HG02798 (cell line): ENCODE measurements around the gene SLC5A10.
"Not testable (repeated sequence)": the region's sequence is repeated elsewhere in the genome, so short reads cannot be mapped to it uniquely, and the experiment has no call there.

Experiments used
- ATAC-seq: cut with Tn5 transposase; IDR thresholded peaks from one replicate; pipeline ENCODE4 v1.9.1; 2021; ENCODE audit warnings: mild to moderate bottlenecking; ENCODE audit not compliant: unreplicated experiment, poor library complexity

Gene SLC5A10

DNA sequence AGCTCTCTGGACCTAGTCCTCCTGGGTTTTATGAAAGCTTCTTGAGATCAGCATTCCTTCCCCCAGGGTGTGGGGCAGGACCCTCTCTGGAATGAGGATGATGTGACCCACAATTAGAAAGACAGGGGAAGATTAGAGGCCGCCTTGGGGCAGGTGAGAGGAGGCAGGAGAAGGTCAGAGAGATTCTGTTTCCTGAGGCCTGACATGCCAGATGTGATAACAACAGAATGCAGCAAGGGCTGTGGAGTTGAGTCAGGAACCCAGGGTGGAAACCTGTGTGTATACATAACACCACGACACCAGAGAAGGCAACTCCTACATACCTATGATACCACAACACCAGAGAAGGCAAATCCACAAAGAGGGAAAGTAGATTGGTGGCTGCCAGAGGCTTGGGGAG, 5.4 kb upstream of the SLC5A10 start:
- ATAC-seq: no peak

DNA sequence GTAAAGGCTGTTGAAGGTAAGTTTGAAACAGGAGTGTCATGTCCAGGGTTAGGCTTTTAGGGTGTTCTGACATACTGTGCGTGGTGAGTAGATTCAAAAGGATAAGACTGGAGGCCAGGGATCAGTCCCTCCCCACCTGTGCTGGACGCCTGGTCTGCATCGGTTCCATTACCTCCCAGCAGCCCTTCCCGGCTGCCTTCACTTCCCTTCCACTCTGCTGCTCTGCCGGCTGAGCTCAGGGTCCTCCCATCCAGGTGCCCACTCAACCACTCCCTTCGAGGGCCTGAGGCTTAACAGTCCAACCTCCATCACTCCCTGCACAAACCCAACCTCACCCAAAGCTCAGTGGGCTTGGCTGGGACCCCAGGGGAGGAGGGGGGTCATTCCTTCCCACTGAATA, 4.1 kb upstream of the SLC5A10 start:
- no peak for ATAC-seq

DNA sequence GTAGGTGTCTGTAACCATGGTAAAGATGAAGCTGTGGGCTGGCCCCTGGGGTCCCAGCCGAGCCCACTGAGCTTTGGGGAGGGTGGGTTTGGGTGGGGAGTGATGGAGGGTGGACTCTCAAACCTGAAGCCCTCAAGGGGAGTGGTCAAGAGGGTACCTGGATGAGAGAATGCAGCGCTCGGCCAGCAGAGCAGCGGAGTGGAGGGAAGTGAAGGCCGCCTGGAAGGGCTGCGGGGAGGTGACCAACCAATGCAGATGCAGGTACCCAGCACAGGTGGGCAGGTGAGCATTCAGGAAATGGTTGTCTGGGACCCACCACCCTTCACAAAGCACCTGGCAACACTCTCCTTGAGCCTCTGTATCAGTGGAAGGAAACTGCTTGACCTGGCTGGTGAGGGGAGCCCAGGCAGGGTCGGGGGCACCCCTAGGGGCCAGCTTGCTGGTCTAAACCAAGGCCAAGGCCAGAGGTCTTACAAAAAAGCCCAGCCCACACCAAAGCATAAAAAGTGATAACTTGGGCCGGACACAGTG, 3.4 kb upstream of the SLC5A10 start:
- ATAC-seq: no peak

DNA sequence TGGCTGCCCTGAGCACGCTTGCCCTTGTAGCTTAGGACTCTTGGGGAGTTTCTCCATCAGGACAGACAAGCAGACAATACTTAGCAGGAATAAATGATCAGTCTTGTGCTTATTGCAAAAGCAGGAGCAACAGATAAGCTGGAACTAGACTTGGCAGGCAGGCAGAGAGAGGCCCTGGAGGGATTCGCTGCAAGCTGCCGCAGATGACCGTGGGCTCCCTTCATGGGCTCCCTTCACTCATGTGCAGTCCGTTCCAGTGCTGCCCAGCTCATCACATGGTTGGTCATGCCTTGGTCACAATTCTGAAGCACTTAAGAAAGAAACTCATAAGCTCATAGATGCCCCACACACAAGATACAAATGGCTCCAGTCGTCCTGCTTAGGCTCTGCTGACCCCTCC, 2.4 kb upstream of the SLC5A10 start:
- no peak for ATAC-seq

DNA sequence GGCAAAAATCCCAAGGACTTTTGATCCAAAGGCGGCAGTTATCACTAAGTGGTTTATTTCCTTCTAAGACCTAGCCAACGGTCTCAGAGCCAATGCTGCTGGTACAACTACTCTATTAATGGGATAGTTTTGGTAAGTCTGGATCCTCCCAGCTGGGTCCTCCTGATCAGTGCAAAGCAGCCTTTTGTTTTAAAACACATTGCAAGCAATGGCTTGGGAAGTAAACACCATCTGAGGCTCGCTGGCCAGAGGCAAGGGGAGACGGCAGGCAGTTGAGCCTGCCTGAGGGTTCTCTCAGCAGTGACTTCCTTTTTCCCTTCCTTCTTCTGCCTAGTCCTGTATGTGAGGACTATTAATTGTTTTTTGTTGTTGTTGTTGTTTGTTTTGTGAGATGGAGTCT, 1.6 kb upstream of the SLC5A10 start:
- ATAC-seq: no peak

DNA sequence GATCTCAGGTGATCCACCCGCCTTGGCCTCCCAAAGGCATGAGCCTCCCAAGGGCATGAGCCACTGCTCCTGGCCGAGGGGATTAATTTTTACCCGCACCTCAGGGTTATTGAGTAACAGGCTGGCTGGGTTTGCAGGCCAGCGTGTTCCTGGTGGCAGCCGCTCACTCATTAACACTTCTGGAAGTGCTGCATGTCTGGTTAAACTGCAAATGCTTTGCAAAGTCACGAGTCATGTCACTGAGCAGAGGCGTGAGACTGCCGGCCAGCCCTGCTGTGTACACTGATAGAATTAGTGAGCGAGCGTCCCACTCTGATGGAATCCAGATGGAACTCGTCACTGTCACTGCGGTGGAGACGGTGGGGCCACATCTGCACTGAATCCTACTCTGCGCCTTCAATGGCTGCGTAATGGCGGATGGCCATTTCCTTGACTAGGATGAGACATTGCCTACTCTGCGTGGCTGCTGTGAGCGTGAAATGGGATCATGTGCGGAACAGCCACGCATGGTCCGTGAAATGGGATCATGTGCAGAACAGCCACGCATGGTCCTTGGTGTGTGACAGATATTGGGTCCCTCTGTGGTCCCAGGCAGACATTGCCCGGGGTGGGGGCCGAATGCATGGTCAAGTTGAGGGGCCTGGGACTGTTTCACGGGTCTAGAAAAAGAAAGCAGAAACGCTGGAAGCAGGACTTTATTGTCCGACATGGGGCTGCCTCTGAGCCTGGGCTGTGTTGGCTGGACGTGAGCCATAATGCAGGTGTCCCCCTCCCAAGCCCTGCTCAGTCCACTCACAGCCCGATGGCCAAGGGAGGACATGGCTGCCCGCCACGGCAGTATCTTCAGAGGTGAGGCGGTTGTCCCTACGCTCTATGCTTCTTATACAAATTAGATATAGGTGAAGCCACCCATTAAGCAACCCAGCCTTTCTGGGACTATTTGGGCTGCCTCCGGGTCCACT, 740 bp upstream of the SLC5A10 start:
- no peak for ATAC-seq

DNA sequence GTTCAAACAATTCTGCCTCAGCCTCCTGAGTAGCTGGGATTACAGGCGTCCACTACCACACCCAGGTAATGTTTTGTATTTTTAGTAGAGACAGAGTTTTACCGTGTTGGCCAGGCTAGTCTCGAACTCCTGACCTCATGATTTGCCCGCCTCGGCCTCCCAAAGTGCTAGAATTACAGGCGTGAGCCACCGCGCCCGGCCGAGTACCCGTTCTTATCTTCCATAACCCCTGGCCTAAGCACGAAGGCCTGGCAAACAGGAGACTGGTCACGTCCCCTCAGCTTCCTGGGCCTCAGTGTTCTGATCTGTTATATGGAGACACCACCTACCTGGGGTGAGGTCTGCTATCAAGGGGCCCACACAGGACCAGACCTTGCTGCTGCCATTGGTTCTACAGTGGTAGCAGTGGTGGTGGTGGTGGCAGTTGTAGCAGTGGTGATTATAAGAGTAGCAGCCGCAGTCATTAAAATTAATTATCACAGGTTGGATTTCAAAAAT, 1.3 kb downstream of the SLC5A10 start:
- ATAC-seq: no peak

DNA sequence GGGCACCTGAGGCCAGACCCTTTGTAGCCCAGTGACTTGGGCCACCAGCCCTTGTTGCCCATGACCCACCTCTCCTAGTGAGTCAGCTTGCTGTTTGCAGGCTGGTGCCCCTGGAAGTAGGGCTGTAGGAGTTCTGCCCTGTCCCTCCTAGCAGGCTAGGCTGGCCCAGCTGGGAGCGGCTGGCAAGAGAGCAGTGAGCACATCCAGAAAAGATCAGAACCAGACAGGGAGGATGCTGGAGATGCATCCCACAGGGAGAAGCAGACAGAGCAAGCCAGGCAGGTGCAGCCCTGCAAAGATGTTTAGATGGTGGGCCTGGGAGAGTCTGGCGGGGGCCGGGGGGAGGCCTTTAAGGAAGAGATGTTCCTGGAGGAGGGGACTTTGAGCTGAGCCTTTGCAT, 2.4 kb downstream of the SLC5A10 start:
- ATAC-seq: no peak

DNA sequence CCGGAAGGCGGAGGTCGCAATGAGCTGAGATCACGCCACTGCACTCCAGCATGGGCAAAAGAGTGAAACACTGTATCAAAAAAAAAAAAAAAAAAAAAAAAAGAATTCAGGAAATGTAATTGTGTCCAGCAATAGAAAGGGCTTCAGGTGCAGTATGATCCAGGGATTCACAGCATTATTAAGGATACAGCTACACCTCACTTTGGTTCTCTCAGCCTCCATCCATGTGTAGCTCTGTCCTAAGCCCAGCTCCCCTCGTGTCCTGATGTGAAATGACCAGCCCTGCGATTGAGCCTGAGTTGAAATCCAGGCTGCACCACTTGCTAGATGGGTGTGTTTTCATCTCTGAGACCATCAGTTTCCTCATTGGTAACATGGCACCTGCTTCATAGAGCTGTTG, 3.0 kb downstream of the SLC5A10 start:
- no peak for ATAC-seq

DNA sequence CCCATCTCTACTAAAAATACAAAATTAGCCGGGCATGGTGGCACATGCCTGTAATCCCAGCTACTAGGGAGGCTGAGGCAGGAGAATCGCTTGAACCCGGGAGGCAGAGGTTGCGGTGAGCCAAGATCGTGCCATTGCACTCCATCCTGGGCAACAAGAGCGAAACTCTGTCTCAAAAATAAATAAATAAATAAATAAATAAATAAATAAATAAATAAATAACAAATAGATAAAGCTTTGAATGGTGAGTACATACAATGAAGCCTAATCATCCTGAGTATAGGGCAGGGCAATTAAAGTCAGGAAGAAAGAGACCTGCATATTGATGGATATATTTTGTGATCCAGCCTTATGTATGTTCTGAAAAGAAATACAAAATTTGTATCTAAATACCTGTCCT, 4.1 kb downstream of the SLC5A10 start:
- not testable (repeated sequence) for ATAC-seq

DNA sequence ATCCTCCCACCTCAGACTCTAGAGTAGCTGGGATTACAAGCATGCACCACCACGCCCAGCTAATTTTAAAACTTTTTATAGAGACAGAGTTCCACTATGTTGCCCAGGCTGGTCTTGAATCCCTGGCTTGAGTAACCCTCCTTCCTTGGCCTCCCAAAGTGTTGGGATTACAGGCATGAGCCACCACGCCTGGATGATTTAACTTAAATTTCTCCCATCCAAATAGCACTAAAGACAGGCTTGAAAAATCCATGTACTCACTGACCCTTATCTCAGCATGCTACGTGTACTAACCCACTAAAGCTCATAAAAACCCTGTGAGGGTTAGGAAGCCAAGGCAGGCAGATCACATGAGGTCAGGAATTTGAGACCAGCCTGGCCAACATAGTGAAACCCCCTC, 4.6 kb downstream of the SLC5A10 start:
- no peak for ATAC-seq

DNA sequence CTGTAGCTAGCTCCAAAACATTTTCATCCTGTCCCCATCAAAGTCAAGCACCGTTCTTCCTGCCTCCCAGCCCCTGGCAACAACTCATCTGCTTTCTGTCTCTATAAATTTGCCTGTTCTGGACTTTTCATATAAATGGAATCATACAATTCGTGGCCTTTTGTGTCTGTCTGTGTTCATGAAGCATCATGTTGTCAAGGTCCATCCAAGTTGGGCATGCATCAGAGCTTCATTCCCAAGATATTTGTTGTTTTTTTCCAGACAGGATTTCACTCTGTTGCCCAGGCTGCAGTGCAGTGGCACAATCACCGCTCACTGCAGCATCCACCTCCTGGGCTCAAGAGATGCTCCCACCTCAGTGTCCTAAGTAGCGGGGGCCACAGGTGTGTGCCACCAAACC, 5.9 kb downstream of the SLC5A10 start:
- ATAC-seq: no peak

DNA sequence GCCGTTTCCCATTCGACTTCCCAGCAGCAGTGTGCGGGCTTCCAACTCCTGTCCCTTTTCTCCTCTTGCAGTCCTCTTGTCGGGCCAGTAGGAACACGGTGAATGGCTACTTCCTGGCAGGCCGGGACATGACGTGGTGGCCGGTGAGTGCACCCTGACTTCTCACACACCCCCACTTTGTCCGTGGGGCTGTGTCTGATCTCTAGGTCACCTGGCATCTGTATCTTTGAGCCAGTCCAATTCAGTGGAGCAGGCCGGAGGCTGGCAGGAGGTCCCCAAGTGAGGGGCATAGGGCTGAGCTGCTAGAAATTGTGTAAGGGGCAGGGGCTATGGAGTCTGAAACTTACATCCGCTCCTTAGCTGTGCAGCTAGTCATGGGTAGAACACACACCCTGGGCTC, 6.6 kb downstream of the SLC5A10 start:
- ATAC-seq: no peak

DNA sequence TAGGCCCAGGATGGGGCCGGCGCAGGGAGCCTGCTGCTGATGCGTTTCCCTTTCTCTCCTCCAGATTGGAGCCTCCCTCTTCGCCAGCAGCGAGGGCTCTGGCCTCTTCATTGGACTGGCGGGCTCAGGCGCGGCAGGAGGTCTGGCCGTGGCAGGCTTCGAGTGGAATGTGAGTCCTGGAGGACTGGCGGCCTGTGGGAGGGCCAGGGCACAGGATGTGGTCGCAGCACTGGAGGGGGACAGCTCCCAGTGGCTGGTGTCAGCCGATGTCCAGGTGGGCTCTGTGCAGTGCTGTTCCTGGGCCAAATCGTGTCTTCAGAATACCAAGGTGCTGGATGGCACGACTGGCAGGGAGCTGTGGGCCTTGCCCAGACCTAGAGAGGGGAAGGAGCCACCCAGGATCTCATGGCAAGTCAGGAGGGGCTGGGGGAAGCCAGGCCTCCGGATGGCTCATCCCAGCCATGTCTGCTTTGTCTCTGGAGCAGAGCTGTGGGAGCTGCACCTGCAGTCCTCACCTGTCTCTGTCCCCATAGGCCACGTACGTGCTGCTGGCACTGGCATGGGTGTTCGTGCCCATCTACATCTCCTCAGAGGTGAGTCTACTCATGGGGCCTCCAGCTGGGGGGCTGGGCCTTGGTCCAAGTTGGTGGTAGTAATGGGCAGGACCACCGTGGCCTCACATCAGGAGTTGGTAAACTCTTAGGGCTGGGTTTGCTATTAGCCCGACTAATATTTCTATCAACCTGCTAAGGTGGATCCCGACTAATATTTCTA, 7.3 kb downstream of the SLC5A10 start:
- no peak for ATAC-seq

DNA sequence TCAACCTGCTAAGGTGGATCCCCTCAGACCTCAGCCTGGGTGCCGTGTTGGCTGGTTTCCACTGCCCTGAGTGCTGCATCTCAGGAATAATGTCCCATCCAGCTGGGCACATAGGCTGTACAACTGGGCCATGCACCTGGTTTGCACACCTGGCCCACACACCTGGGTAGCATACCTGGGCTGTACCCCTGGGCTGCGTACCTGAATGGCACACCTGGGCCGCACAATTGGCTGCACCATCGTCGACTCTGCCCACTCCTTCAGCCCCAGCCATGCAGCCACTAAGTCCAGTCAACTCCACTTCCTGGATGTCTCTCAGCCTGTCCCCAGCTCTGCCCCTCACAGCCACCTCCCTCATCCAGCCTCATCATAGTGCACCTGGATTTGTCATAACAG, 7.9 kb downstream of the SLC5A10 start:
- no peak for ATAC-seq

DNA sequence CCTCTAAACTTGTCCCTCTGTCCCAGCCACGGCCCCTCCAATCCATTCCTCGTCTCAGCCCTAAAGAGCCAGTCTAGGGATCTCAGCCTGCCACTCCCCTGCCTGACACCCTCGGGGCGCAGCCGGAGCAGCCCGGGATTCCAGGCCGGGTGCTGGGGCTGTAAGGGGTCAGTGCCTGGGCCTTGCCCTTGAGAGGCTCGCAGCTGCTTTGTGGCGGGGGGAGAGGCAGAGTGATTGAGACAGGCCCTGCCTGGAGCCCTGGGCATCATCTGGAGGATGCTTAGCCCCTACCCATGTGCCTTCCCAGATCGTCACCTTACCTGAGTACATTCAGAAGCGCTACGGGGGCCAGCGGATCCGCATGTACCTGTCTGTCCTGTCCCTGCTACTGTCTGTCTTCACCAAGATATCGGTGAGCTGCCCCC, 8.3 kb downstream of the SLC5A10 start:
- ATAC-seq: no peak

DNA sequence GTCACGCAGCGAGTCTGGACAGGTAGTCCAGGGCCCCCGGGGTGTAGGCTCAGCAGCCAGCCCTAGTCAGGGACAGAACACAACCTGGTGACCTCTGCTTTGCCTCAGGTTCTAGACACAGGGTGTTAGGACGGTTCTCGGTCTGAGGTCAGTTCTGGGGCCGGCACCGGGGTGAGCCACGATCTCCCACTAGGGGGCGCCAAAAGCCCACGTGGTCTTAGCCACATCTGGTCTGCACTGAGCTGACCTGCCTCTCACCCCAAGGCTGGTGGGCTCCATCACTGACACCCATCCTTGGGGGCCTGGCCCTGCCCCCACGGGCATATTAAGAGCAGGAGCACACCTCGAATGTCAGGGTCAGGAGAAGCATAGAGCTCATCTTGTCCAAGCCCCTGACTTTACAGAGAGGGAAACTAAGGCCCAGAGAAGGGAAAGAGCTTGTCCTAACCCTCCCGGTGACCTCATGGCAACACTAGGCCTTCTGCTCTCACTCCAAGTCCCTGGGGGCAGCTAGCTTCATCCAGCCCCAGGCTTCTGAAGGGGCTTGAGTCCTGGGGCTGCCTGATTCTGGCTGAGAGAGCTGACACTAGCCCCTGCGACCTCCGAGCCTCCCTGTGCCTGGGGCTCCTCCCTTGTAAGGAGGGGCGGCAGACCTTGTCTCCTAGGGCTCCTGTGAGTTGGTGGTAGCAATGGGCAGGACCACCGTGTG, 9.0 kb downstream of the SLC5A10 start:
- ATAC-seq: peak; percentile 77

DNA sequence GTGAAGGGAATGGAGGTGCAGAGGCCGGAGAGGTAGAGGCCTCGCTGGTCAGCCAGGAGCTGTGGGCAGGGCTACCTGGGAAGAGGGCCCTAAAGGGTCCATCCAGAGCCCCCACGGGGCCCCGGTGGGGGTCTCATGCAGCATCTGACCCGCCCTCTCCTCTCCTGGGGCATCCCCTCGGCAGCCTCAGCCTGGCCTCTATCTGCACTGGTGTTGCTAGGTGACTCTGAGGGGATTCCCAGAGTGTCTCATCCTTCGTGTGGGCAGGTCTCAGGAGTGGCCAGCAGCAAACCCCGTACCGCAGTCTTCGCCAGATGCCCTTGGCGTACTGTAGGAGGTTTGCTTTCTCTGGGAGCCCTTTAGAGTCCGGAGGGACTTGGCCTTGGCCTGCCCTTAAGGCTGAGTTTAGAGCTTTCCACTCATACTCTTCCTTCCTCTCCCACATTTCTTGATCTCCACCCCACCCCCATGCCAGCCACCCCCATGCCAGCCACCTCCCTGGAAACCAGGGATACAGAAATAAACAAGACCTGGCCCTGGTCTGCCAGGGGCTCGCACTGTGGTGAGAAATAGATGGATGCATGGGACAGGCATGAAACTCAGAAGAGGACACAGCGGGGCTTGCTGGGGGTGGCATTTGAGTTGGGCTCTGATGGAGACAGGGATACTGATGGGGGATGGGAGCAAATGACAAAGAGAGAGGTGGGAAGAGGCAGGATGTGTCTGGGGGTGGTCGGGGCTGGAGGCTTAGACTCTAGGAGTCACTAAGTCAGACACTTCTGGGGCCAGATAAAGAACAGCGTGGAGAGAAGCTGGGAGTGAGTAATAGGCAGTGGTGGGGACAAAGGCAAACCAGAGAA, 9.9 kb downstream of the SLC5A10 start:
- peak; percentile 71 for ATAC-seq

DNA sequence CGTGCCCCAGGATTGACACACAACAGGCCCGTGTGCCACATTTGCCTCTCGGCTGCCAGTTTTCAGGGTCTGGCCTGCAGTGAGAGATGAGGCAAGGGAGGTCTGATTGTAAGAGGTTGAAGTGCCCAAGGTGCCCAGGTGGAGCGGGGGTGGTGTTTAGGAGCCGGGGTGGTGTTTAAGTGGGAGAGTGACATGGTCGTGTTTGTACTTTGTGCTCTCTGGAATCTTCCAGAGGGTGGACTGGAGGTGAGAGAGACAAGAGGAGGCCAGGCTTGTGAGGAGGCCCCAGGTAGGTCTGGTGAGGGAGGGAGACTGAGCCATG, 10.5 kb downstream of the SLC5A10 start:
- no peak for ATAC-seq
